RWPE1 (cell line): ENCODE results near the gene PAMR1.

Experiments
- CTCF ChIA-PET: fragments of 350-600 bp; sonication (Branson Sonifier 250); formaldehyde crosslinking; extraction: SDS; loops from one replicate; lab custom pipeline; 2021; lab: Yijun Ruan, JAX
- POLR2A ChIA-PET: fragments of 400-600 bp; formaldehyde crosslinking; extraction: SDS; loops from one replicate; lab custom pipeline; 2020; ENCODE audit warnings: antibody characterized with exemption; ENCODE audit not compliant: low non-redundant PET; lab: Yijun Ruan, JAX
- DNase-seq: peaks from one replicate; pipeline ENCODE4 v3.0.0; 2012; ENCODE audit warnings: low spot score
- H3K27ac ChIP-seq: fragments of 450-650 bp; 2 replicates; pipeline ENCODE4 v1.5.1; 2017
- CTCF ChIP-seq: fragments of 450-650 bp; conservative IDR thresholded peaks from 2 replicates; pipeline ENCODE4 v1.5.1; 2017; ENCODE audit warnings: low read depth, mild to moderate bottlenecking

Gene PAMR1

GRCh38 chr11:35515224-35515623 is 10.2 kb downstream of the PAMR1 start:
- peak; percentile 80 for DNase-seq
- POLR2A ChIA-PET: no interaction called here
- CTCF ChIA-PET: interaction anchor here (0.6 to 1.4 kb wide), 2 partner anchors 37 to 44 kb away, joined by 3 to 5 read pairs; no protein-coding TSS in a partner anchor
- H3K27ac ChIP-seq: no peak overlapping the region
- TF ChIP-seq CTCF: no peak

- TF ChIP-seq CTCF: no peak
- ChIA-PET CTCF (interaction anchor here (1.4 kb wide), 1 partner anchor 36 kb away, joined by 3 read pairs; no protein-coding TSS in a partner anchor), POLR2A (no interaction called here)
- no peak for DNase-seq
- no peak overlapping the region for H3K27ac ChIP-seq
These were observed 10.9 kb downstream of the PAMR1 start for GRCh38 chr11:35514481-35514880.

- no peak for TF ChIP-seq CTCF
- peak; percentile 22 for DNase-seq
- CTCF ChIA-PET: no interaction called here
- H3K27ac ChIP-seq: no peak overlapping the region
- POLR2A ChIA-PET: no interaction called here
These were observed 13.8 kb downstream of the PAMR1 start for GRCh38 chr11:35511666-35512065.

- CTCF ChIA-PET: interaction anchor here (0.6 kb wide), 1 partner anchor 1673 kb away, joined by 4 read pairs; no protein-coding TSS in a partner anchor
- H3K27ac ChIP-seq: no peak overlapping the region
- DNase-seq: no peak
- POLR2A ChIA-PET: no interaction called here
- no peak for TF ChIP-seq CTCF
These were observed 17.7 kb downstream of the PAMR1 start for GRCh38 chr11:35507688-35508087.

GRCh38 chr11:35501776-35502175 is 23.6 kb downstream of the PAMR1 start:
- CTCF ChIA-PET: no interaction called here

GRCh38 chr11:35500744-35501143 is 24.7 kb downstream of the PAMR1 start:
- CTCF ChIA-PET: interaction anchor here (0.6 kb wide), 1 partner anchor 98 kb away, joined by 4 read pairs; no protein-coding TSS in a partner anchor

More at GRCh38 chr11:35501776-35502175, 23.6 kb downstream of the PAMR1 start:
- no peak for TF ChIP-seq CTCF
- POLR2A ChIA-PET: no interaction called here
- no peak for DNase-seq
- H3K27ac ChIP-seq: no peak overlapping the region

More at GRCh38 chr11:35500744-35501143, 24.7 kb downstream of the PAMR1 start:
- POLR2A ChIA-PET: no interaction called here
- TF ChIP-seq CTCF: no peak
- H3K27ac ChIP-seq: no peak overlapping the region
- no peak for DNase-seq
